Lower leg skin (tissue), 4 donors: ENCODE data around the gene SVIL. TPM values are rescaled to one million over a fixed set of nuclear protein-coding genes. Genes with fewer than 3 reads are reported as not detected.
"Not testable (repeated sequence)": the region's sequence is repeated elsewhere in the genome, so short reads cannot be mapped to it uniquely, and the experiment has no call there.

Experiments used
- DNase-seq, 2 donors: peaks; one replicate each; pipeline ENCODE4 v3.0.0-alpha.2; 2019; ENCODE audit warnings: low spot score in 2 of 2
- H3K4me3 ChIP-seq: fragments of 200-600 bp; sonication (generic); 2 replicates; pipeline ENCODE4 v1.5.1; 2017; ENCODE audit warnings: mild to moderate bottlenecking, low read depth; ENCODE audit not compliant: poor library complexity, severe bottlenecking
- CTCF ChIP-seq, 3 donors: fragments of 450-650 bp; IDR thresholded peaks; one replicate each; pipeline ENCODE4 v1.5.1; 2016; ENCODE audit warnings: antibody characterized with exemption in 3 of 3, mild to moderate bottlenecking in 3 of 3, moderate library complexity in 2 of 3
- POLR2A ChIP-seq, 2 donors: fragments of 450-650 bp; IDR thresholded peaks; one replicate each; pipeline ENCODE4 v1.6.1; 2016 to 2017; ENCODE audit warnings: antibody characterized with exemption in 2 of 2, mild to moderate bottlenecking in 1 of 2, moderate library complexity in 1 of 2
- WGBS, 2 donors: methylation state at CpG; one replicate each; pipeline ENCODE4 v1.1.5; 2018; 5-methylcytosine and 5-hydroxymethylcytosine counted together
- intact Hi-C: fragments of 100-400 bp; cut with DNase I; formaldehyde crosslinking; loops from one replicate; pipeline ENCODE4 v1.15.0; 2023; ENCODE audit warnings: low total_unique reads
- total RNA-seq, 4 donors: library from RNA; depleted of rRNA; stranded (reverse); fragments of >200 nt; gene quantifications; one replicate each; pipeline ENCODE4 v1.1.0, GENCODE V29; 2016

The SVIL gene
- total RNA-seq, 4 donors from 2014 or later = 49.0 to 91.0 (median 74.4) TPM

DNA sequence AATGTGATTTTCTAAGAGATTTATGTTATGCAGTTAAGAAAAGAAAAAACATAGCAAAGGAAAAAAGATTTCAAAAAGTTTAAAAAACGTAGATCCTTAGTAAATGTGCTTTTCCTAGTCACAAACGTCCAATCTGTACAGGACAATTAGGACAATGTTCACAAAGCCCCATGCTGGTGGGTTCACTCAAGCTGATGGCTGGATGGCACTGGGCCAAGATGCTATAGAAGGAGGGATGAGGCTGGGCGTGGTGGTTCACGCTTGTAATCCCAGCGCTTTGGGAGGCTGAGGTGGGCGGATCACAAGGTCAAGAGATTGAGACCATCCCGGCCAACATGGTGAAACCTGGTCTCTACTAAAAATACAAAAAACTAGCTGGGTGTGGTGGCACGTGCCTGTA, 22.1 kb downstream of the SVIL start:
- DNase-seq = no peak
- TF ChIP-seq POLR2A (IDR thresholded peaks at IDR 0.05) = no peak
- no peak for TF ChIP-seq CTCF (IDR thresholded peaks at IDR 0.05)
- H3K4me3 ChIP-seq = no peak overlapping the region
- intact Hi-C loops = no loop called here
- 77 to 83% methylated on average over 8 of the region's 8 CpGs for WGBS, 2 donors

DNA sequence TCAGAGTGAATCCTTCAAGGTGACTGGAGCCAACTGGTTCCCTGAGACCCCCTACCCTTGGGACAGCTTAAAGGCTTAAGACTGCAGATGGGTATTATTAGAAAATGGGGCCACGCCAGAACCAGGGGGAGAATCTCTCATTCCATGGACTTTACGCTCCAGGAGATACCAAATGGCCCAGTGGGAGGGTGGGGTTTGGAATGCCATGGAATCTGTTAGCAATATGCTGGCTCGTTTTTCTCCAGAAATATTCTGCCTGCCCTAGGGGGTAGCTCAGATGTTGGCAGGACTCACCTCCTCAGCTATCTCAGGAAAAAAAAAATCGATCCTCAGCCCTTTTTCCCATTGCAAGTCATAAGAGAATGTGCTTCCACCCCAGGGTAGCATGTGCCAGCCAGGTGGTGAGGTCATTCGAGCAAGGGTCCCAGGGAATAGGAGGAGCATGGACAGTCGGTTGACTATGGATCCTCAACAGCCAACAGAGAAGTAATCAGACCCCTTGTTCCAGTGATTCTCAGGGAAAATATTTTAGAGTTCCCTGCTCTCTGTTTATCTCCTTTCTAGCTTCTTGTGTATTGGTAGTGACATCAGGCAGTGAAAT, 22.9 kb downstream of the SVIL start:
- TF ChIP-seq POLR2A (IDR thresholded peaks at IDR 0.05) (no peak), CTCF (IDR thresholded peaks at IDR 0.05) (no peak)
- DNase-seq = no peak
- intact Hi-C loops = no loop called here
- 41 to 43% methylated on average over 6 of the region's 6 CpGs for WGBS, 2 donors
- H3K4me3 ChIP-seq = no peak overlapping the region

DNA sequence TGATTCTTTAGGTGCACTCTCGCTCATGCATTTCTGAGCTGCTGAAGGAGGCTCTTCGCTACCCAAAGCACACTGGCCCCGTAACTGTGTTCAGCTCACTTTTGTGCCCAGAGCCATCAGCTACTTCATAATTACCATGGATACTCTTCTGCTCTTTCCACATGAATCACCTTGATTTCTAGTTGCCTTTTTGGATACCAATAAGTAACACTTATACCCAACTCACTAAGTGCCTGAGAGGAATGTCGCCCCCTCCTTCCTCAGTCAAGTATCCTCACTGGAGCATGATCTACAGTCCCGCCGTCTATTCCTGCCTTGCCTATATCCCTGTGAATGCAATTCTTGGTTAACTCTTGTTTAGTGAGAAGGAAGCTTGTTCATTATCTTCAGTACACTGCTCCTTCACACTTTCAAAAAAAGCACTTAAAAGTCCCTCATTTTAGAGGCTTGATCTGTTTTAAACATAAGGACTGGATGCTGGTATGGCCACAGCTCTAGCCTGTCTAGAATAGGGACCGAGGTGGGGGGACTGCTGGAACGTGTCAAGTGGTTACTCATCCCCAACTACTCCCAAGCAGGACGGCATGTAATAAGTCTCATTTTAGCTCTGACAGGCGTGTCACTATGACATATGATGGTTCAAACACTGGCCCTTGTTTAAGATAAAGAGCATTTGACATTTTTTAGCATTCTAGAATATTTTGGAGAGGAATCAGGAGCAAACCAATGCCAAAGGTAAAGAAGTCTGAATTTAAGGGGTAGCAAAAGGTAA, 23.7 kb downstream of the SVIL start:
- WGBS, 2 donors = 72 to 77% methylated on average over 10 of the region's 10 CpGs
- H3K4me3 ChIP-seq = no peak overlapping the region
- DNase-seq = no peak
- TF ChIP-seq POLR2A (IDR thresholded peaks at IDR 0.05) (no peak), CTCF (IDR thresholded peaks at IDR 0.05) (no peak)
- intact Hi-C loops = no loop called here

DNA sequence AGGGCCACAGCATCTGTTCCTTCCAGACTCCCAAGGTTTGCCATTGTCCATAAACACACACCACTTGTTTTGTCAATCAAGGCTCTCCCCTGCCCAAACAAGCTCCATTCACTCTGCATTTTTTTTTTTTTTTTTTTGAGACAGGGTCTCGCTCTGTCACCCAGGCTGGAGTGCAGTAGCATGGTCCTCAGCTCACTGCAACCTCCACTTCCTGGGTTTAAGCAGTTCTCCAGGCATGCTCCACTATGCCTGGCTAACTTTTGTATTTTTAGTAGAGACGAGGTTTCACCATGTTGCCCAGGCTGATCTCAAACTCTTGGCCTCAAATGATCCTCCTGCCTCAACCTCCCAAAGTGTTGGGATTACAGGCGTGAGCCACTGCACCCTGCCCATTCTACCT, 24.4 kb downstream of the SVIL start:
- H3K4me3 ChIP-seq, DNase-seq, intact Hi-C loops: not testable (repeated sequence)
- 96% methylated on average over 3 of the region's 3 CpGs for WGBS, 2 donors

DNA sequence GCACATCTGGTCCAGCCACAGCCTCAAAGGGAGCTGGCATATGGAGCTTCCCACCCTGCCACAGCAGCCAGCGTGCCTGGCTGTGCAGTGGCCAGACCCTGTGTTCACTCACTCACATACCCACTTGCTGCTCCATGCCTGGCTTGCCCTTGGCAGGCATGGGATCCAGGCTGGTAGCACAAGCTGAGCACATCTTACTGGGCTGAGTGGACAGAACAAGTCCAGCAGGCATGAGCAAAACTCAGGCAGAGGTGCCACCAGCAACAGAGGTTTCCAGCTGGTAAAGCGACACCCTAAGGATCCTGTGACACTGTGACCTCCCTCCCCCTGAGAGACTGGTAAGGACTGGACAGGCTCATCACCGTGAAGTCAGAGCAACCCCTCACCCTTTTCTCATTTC, 25.1 kb downstream of the SVIL start:
- H3K4me3 ChIP-seq = no peak overlapping the region
- DNase-seq = peak in 1 of 2 donors; percentile 80
- TF ChIP-seq POLR2A (IDR thresholded peaks at IDR 0.05) = no peak
- TF ChIP-seq CTCF (IDR thresholded peaks at IDR 0.05) = no peak
- intact Hi-C loops = no loop called here
- WGBS, 2 donors = 96 to 98% methylated on average over 3 of the region's 3 CpGs

- WGBS, 2 donors = 81 to 85% methylated on average over 9 of the region's 11 CpGs
- intact Hi-C loops = no loop called here
Observed at GRCh38 chr10:29608476-29609301, 26.1 kb downstream of the SVIL start.

More at GRCh38 chr10:29608476-29609301, 26.1 kb downstream of the SVIL start:
- peak in 1 of 2 donors; percentile 81 for DNase-seq
- TF ChIP-seq CTCF (IDR thresholded peaks at IDR 0.05) (no peak), POLR2A (IDR thresholded peaks at IDR 0.05) (no peak)
- H3K4me3 ChIP-seq = no peak overlapping the region
